Measurements from ENCODE around the gene TMEM132E. TPM values are rescaled to one million over a fixed set of nuclear protein-coding genes. Genes with fewer than 3 reads are reported as not detected.

The TMEM132E gene
- total and polyA plus RNA-seq, 2 experiments from 2014 or later = 0.11 TPM; not detected in 1

DNA sequence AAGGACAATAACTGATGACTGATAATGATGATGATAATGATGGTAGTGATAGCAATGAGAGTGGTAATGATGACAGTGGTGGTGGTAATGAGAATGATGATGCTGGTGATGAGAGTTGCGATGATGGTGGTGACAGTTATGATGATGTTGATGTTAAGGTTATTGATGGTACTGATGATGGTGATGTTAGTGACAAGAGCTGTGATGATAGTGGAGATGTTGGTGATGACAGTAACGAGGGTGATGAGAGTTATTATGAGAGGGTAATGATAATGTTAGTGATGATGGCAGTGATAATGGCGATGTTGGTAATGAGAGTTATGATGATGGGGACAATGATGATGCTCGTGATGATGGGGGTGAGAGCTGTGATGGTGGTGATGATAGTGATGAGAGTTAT is 13.2 kb upstream of the TMEM132E start:
- no peak overlapping the region for H3K4me2 ChIP-seq (ENCODE audit: unreplicated experiment)
- in situ Hi-C loops (cut with MboI) = no loop called here
- H3K27ac ChIP-seq = no peak overlapping the region
- no peak overlapping the region for H3K4me3 ChIP-seq
- no peaks in the 10 kb centered on the region for H3K36me3 ChIP-seq (ENCODE audit: low read depth)
- no peak overlapping the region for H2AFZ ChIP-seq
- H3K4me1 ChIP-seq (ENCODE audit: insufficient read depth) = no peaks in the 10 kb centered on the region
- no peaks in the 10 kb centered on the region for H3F3A ChIP-seq (ENCODE audit: insufficient read depth)
- TF ChIP-seq EZH2phosphoT487 (IDR thresholded peaks at IDR 0.05; ENCODE audit: insufficient read depth, low read depth) (no peak), EZH2 (IDR thresholded peaks at IDR 0.05; ENCODE audit: insufficient read depth, poor library complexity, severe bottlenecking) (no peak)
- no peaks in the 10 kb centered on the region for H3K9me2 ChIP-seq (ENCODE audit: insufficient read depth)
- 39 to 42% methylated on average over 4 of the region's 4 CpGs for WGBS, 2 experiments (ENCODE audit: low coverage in 1 of 2, low lambda C conversion rate in 2 of 2, missing lambda C conversion rate in 2 of 2)
- H3K27me3 ChIP-seq (replicated peaks; ENCODE audit: insufficient read depth) = no peaks in the 10 kb centered on the region; the same call in 1 of the 2 replicates
- H3K79me2 ChIP-seq (ENCODE audit: insufficient read depth) = no peaks in the 10 kb centered on the region
- no peaks in the 10 kb centered on the region for H3K9me3 ChIP-seq (ENCODE audit: low read depth)
- H3K9ac ChIP-seq = no peak overlapping the region
- DNase-seq = no peak
- H4K20me1 ChIP-seq (ENCODE audit: insufficient read depth) = no peaks in the 10 kb centered on the region

DNA sequence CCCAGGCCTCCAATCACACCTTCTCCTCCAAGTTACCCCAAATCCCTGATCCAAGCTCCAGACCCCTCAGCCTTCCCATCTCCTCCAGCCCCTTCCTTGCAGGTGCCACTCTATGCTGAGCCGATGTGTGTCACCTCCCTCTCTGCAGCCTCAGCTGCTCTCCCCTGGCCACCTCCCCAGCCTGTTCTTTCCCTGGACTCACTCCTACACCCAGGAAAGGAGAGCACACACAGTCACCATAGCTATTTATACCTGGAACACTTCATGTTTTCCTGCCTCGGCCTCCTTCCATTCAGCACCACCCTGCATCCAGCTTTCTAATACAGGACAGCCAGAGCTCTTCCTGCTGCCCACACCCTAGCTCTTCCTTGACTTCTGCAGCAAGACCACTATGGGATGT is 12.5 kb upstream of the TMEM132E start:
- Histone ChIP-seq H3F3A (ENCODE audit: insufficient read depth) (no peaks in the 10 kb centered on the region), H3K4me3 (no peak overlapping the region), H3K36me3 (ENCODE audit: low read depth) (no peaks in the 10 kb centered on the region), H3K79me2 (ENCODE audit: insufficient read depth) (no peaks in the 10 kb centered on the region), H3K9ac (no peak overlapping the region), H3K4me2 (ENCODE audit: unreplicated experiment) (no peak overlapping the region), H3K4me1 (ENCODE audit: insufficient read depth) (no peaks in the 10 kb centered on the region), H3K9me3 (ENCODE audit: low read depth) (no peaks in the 10 kb centered on the region), H2AFZ (no peak overlapping the region), H3K27me3 (replicated peaks; ENCODE audit: insufficient read depth) (no peaks in the 10 kb centered on the region; the same call in 1 of the 2 replicates), H4K20me1 (ENCODE audit: insufficient read depth) (no peaks in the 10 kb centered on the region), H3K9me2 (ENCODE audit: insufficient read depth) (no peaks in the 10 kb centered on the region), H3K27ac (no peak overlapping the region)
- 62 to 72% methylated on average over 2 of the region's 2 CpGs for WGBS, 2 experiments (ENCODE audit: low coverage in 1 of 2, low lambda C conversion rate in 2 of 2, missing lambda C conversion rate in 2 of 2)
- in situ Hi-C loops (cut with MboI) = no loop called here
- no peak for DNase-seq
- TF ChIP-seq EZH2 (IDR thresholded peaks at IDR 0.05; ENCODE audit: insufficient read depth, poor library complexity, severe bottlenecking) (no peak), EZH2phosphoT487 (IDR thresholded peaks at IDR 0.05; ENCODE audit: insufficient read depth, low read depth) (no peak)

DNA sequence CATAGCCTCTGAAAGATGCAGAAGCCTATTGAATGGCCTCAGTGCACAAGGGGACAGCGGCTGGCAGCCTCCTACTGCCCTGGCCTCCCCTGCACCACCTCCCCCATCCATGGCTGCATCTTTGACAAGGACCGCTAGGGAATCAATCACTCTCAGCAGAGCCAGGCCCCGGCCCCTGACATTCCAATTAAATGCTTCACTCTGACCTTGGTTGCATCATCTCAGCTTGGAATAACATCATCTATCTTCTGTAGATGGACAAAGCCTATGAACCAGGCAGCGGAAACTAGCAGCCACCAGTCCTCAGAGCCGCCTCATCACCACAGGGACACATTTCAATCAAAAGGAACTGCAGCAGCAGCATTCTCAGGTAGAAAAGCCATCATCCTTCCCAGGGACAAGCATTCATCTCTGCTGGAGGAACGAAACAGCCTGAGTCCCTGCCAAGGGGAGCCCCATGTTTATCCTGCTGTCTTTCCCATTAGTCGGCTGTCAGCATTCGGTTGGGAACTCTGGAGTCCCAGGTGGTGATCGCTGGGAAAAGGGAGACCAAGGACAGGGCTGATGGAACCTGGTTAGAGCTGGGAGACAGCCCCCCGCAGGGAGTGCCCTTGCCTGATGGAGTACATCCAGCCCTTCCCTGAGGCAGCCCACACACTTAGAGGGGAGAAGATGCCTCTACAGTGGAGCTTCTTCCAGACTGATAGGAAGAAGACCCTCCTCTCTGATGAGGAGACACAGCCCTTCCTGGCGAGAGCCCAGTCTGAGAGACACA is 11.5 kb upstream of the TMEM132E start:
- no peaks in the 10 kb centered on the region for H3K79me2 ChIP-seq (ENCODE audit: insufficient read depth)
- no peaks in the 10 kb centered on the region for H3K36me3 ChIP-seq (ENCODE audit: low read depth)
- H2AFZ ChIP-seq = no peak overlapping the region
- H3K4me3 ChIP-seq = no peak overlapping the region
- no peaks in the 10 kb centered on the region for H3K9me3 ChIP-seq (ENCODE audit: low read depth)
- no peaks in the 10 kb centered on the region for H3K9me2 ChIP-seq (ENCODE audit: insufficient read depth)
- H3F3A ChIP-seq (ENCODE audit: insufficient read depth) = no peaks in the 10 kb centered on the region
- H3K4me2 ChIP-seq (ENCODE audit: unreplicated experiment) = no peak overlapping the region
- no peaks in the 10 kb centered on the region for H3K4me1 ChIP-seq (ENCODE audit: insufficient read depth)
- TF ChIP-seq EZH2phosphoT487 (IDR thresholded peaks at IDR 0.05; ENCODE audit: insufficient read depth, low read depth) (no peak), EZH2 (IDR thresholded peaks at IDR 0.05; ENCODE audit: insufficient read depth, poor library complexity, severe bottlenecking) (no peak)
- no peak for DNase-seq
- H3K9ac ChIP-seq = no peak overlapping the region
- in situ Hi-C loops (cut with MboI) = no loop called here
- no peaks in the 10 kb centered on the region for H4K20me1 ChIP-seq (ENCODE audit: insufficient read depth)
- 56 to 57% methylated on average over 11 of the region's 11 CpGs for WGBS, 2 experiments (ENCODE audit: low coverage in 1 of 2, low lambda C conversion rate in 2 of 2, missing lambda C conversion rate in 2 of 2)
- H3K27me3 ChIP-seq (replicated peaks; ENCODE audit: insufficient read depth) = 0 out of 2 replicates have a peak, but pooled peaks cover under 1% of the 10 kb centered on the region
- no peak overlapping the region for H3K27ac ChIP-seq

DNA sequence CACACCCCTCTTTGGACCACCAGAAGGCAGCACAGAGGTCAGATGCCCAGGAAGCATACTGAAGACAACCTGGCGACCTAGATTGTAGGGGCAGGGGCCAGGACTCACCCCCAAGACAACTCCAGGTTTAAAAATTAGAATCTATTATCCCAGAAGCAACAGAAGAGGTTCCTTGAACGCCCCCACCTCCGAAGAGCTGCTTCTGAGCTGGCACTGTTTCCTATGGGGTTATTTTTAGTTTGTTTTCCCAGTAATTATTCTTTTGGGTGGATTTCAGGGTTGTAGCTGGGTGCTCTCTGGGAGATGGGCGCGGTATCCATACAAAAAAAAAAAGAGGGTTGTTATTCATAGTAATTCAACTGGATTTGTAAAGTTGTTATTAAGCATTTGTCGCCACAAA is 10.4 kb upstream of the TMEM132E start:
- H3K27me3 ChIP-seq (replicated peaks; ENCODE audit: insufficient read depth) = 0 out of 2 replicates have a peak, but pooled peaks cover 7% of the 10 kb centered on the region
- no peak overlapping the region for H3K27ac ChIP-seq
- WGBS, 2 experiments (ENCODE audit: low coverage in 1 of 2, low lambda C conversion rate in 2 of 2, missing lambda C conversion rate in 2 of 2) = 31 to 36% methylated on average over 6 of the region's 6 CpGs
- TF ChIP-seq EZH2phosphoT487 (IDR thresholded peaks at IDR 0.05; ENCODE audit: insufficient read depth, low read depth) (no peak), EZH2 (IDR thresholded peaks at IDR 0.05; ENCODE audit: insufficient read depth, poor library complexity, severe bottlenecking) (no peak)
- no peaks in the 10 kb centered on the region for H3K9me3 ChIP-seq (ENCODE audit: low read depth)
- DNase-seq = no peak
- H3K4me1 ChIP-seq (ENCODE audit: insufficient read depth) = no peaks in the 10 kb centered on the region
- H3K36me3 ChIP-seq (ENCODE audit: low read depth) = no peaks in the 10 kb centered on the region
- no peaks in the 10 kb centered on the region for H3F3A ChIP-seq (ENCODE audit: insufficient read depth)
- no peaks in the 10 kb centered on the region for H4K20me1 ChIP-seq (ENCODE audit: insufficient read depth)
- H3K4me2 ChIP-seq (ENCODE audit: unreplicated experiment) = no peak overlapping the region
- H3K9me2 ChIP-seq (ENCODE audit: insufficient read depth) = no peaks in the 10 kb centered on the region
- no peaks in the 10 kb centered on the region for H3K79me2 ChIP-seq (ENCODE audit: insufficient read depth)
- in situ Hi-C loops (cut with MboI) = no loop called here
- H3K9ac ChIP-seq = no peak overlapping the region
- H3K4me3 ChIP-seq = no peak overlapping the region
- H2AFZ ChIP-seq = no peak overlapping the region
